Esophagus muscularis mucosa (tissue), 3 donors: ENCODE data around the gene GSDME.

Experiments used
- EP300 ChIP-seq: sonication (generic); formaldehyde crosslinking; IDR thresholded peaks from one replicate; pipeline ENCODE4 v1.6.1; 2017; ENCODE audit warnings: antibody characterized with exemption
- TF ChIP-seq, protein P1 (sequence below), 3 experiments: fragments of 200-600 bp in 2 of 3; fragments of 450-650 bp in 1 of 3; sonication (generic) in 2 of 3; IDR thresholded peaks; one replicate each; pipeline ENCODE4 v1.5.1; 2017 to 2019; ENCODE audit warnings: antibody characterized with exemption in 3 of 3, mild to moderate bottlenecking in 2 of 3, moderate library complexity in 1 of 3

DNA sequence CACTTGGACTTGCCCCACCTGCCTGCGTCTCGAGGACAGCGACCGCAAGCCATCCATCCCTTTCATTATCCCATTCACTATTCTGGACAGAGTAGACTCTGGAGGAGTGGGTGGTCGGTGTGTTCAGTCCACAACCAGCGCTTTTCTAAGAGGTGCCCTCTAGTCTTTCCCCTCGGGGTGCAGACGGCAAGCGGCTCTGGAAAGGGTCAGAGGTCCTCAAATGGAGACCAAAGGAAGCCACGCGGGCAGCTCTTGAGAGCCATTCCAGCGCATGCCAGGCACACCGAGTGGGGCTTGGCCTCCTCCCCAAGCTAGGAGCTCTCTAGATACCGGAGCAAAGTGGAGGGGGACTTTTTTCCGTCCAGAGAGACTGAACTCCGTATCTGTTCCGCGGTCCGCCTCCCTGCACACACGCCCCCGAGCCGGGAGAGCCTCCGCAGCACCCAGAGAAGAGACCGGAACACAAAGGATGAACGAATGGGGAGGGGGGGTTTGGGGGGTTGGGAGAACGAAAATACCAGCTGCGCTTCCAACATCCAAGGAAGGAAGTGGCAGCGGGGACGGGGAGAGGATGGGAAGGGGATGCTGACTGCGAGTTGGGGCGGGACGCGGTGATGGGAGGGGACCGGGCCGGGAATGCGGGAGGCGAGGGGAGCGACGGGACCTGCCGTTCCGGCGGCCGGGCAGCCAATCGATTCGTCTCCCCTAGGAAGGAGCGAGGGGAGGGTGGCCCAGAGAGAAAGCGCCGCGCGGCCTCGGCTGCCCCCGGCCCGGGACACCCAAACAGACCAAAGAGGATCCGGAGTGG lies 515 bp downstream of the GSDME start:
- no peak for TF ChIP-seq EP300
- TF ChIP-seq, protein P1, sequence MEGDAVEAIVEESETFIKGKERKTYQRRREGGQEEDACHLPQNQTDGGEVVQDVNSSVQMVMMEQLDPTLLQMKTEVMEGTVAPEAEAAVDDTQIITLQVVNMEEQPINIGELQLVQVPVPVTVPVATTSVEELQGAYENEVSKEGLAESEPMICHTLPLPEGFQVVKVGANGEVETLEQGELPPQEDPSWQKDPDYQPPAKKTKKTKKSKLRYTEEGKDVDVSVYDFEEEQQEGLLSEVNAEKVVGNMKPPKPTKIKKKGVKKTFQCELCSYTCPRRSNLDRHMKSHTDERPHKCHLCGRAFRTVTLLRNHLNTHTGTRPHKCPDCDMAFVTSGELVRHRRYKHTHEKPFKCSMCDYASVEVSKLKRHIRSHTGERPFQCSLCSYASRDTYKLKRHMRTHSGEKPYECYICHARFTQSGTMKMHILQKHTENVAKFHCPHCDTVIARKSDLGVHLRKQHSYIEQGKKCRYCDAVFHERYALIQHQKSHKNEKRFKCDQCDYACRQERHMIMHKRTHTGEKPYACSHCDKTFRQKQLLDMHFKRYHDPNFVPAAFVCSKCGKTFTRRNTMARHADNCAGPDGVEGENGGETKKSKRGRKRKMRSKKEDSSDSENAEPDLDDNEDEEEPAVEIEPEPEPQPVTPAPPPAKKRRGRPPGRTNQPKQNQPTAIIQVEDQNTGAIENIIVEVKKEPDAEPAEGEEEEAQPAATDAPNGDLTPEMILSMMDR (IDR thresholded peaks at IDR 0.05) = no peak
